Measurements from ENCODE around the gene MARCHF6.

MARCHF6 gene

GRCh38 chr5:10328323-10328722, 25.2 kb upstream of the MARCHF6 start:
- DNase-seq (ENCODE audit: low read depth): no peak
- H3K4me3 ChIP-seq (replicated peaks; ENCODE audit: low read depth, low read length): no peak overlapping the region
- TF ChIP-seq, protein P1, sequence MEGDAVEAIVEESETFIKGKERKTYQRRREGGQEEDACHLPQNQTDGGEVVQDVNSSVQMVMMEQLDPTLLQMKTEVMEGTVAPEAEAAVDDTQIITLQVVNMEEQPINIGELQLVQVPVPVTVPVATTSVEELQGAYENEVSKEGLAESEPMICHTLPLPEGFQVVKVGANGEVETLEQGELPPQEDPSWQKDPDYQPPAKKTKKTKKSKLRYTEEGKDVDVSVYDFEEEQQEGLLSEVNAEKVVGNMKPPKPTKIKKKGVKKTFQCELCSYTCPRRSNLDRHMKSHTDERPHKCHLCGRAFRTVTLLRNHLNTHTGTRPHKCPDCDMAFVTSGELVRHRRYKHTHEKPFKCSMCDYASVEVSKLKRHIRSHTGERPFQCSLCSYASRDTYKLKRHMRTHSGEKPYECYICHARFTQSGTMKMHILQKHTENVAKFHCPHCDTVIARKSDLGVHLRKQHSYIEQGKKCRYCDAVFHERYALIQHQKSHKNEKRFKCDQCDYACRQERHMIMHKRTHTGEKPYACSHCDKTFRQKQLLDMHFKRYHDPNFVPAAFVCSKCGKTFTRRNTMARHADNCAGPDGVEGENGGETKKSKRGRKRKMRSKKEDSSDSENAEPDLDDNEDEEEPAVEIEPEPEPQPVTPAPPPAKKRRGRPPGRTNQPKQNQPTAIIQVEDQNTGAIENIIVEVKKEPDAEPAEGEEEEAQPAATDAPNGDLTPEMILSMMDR (IDR thresholded peaks at IDR 0.05; ENCODE audit: low read length, missing control alignments): no peak

DNA sequence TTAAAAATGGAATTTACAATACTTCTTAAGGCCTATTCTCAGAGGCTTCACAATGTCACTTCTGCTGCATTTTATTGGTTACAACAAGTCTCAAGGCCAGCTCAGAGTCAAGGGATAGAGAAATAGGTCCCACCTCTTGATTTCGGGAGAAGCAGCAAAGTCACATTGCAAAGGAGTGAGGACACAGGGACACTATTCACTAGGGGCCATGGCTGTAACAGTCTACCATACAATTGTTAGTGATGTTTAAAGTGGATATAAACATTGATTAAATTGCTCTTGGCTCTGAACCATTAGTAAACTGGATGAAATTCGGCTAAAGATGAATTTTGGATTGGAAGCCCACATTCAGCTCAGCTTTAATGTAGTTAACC, 24.1 kb upstream of the MARCHF6 start:
- no peak for DNase-seq (ENCODE audit: low read depth)
- no peak overlapping the region for H3K4me3 ChIP-seq (replicated peaks; ENCODE audit: low read depth, low read length)
- TF ChIP-seq, protein P1 (IDR thresholded peaks at IDR 0.05; ENCODE audit: low read length, missing control alignments): no peak

GRCh38 chr5:10329820-10330481, 23.5 kb upstream of the MARCHF6 start:
- DNase-seq (ENCODE audit: low read depth): peak; percentile 81
- H3K4me3 ChIP-seq (replicated peaks; ENCODE audit: low read depth, low read length): no peak overlapping the region
- TF ChIP-seq, protein P1 (IDR thresholded peaks at IDR 0.05; ENCODE audit: low read length, missing control alignments): no peak

DNA sequence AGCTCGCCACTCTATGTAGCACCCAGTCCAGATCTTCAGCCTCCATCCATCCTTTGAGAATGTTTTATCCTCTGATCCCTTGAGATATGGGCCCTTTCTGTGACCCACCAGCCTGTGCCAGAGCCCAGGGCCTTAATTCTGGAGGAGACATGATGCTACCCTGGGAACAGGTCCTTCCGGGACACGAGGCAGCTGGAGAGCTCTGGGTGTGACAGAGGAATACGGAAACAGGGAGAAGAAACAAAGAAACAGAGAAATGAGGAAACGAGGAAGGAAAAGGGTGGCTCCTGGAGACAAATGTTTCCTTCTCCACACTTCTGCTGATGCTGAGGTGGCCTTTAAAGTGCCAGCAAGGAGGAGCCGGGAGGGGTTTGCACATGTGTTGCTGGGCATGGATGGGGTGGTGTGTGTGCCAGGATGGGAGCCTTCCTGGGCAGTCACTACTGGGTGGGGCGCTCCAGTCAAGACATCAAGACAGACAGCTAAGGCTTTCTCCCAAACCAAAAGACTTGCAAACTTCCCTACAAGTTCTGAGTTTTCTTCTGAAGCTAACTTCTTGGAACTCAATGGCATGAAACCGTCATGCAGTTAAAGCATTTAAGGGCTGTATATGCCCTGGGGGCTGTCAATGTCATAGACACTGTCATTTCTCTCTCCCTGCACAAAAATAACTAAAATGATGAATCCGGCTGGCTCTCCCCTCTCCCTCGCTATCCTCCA, 22.8 kb upstream of the MARCHF6 start:
- no peak overlapping the region for H3K4me3 ChIP-seq (replicated peaks; ENCODE audit: low read depth, low read length)
- TF ChIP-seq, protein P1 (IDR thresholded peaks at IDR 0.05; ENCODE audit: low read length, missing control alignments): no peak
- no peak for DNase-seq (ENCODE audit: low read depth)

DNA sequence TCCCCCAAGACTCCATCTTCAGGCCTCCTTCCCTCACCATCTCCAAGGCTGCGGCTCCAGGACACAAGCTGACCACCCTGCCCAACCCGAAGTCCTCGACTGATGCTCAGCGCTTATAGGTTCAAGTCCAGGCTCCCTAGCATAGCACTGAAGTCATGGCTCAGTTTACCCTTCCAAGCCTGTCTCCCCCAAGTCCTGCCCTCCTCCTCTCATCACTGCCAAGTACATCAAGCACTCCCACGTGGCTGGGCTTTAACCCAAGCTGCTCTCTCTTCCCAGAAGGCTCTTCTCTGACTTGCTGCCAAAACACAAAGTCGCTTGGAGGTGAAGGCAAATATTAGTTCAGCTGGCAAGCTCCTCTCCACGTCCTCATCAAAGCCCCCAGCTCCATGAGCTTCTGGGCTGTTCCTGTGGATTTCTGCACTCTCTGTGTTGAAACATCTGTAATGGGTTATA, 22.1 kb upstream of the MARCHF6 start:
- H3K4me3 ChIP-seq (replicated peaks; ENCODE audit: low read depth, low read length): no peak overlapping the region
- peak; percentile 82 for DNase-seq (ENCODE audit: low read depth)
- TF ChIP-seq, protein P1 (IDR thresholded peaks at IDR 0.05; ENCODE audit: low read length, missing control alignments): no peak

- no peak overlapping the region for H3K4me3 ChIP-seq (replicated peaks; ENCODE audit: low read depth, low read length)
- TF ChIP-seq, protein P1 (IDR thresholded peaks at IDR 0.05; ENCODE audit: low read length, missing control alignments): no peak
- DNase-seq (ENCODE audit: low read depth): no peak
Observed at GRCh38 chr5:10332301-10332700, 21.2 kb upstream of the MARCHF6 start.
